Measurements from ENCODE around the gene ZAR1L. TPM values are rescaled to one million over a fixed set of nuclear protein-coding genes. Genes with fewer than 3 reads are reported as not detected.
A peak's percentile ranks its signal among the peaks of the same experiment; 100 is the strongest.

ZAR1L gene, protein sequence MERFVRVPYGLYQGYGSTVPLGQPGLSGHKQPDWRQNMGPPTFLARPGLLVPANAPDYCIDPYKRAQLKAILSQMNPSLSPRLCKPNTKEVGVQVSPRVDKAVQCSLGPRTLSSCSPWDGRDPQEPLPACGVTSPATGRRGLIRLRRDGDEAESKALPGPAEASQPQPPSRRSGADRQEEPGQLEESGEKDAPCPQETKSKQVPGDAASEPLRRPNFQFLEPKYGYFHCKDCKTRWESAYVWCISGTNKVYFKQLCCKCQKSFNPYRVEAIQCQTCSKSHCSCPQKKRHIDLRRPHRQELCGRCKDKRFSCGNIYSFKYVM
- total RNA-seq (2012; rRNA removed) (not detected in 2 replicates), polyA plus RNA-seq (2012; rRNA removed) (not detected in 2 replicates), Bru-seq, nascent RNA (not detected), BruChase-seq, experiment 1, labeled RNA remaining after a 6-hour chase (percentile 7 among the genes with signal in this experiment), BruChase-seq, experiment 2, labeled RNA remaining after a 2-hour chase (percentile 10 among the genes with signal in this experiment)
- polyA plus RNA-seq (2012; cell fraction: cytosol; rRNA removed): not detected in 2 replicates
- polyA plus RNA-seq (2012; cell fraction: nucleus; rRNA removed; ENCODE audit: low replicate concordance): not detected in 2 replicates
- long read RNA-seq: 0 reads

GRCh38 chr13:32315238-32316027, at the start of gene ZAR1L, which contains the start of gene BRCA2:
Gene ZAR1L, minus strand, starts transcription at chr13:32315363. Its CDS starts 3,438 bp downstream, at chr13:32311925.
Gene BRCA2, plus strand, starts transcription at chr13:32315508. Its CDS starts 953 bp downstream, at chr13:32316461.
- POLR2A ChIA-PET (ENCODE audit: unreplicated experiment): interaction anchor here (0.7 kb wide), 1 partner anchor 208 kb away, joined by 6 read pairs; no protein-coding TSS in a partner anchor
- H3K36me3 ChIP-seq (ENCODE audit: control insufficient read depth, insufficient read depth, low read length): no peaks in the 10 kb centered on the region

More at GRCh38 chr13:32315238-32316027, at the start of gene ZAR1L, which contains the start of gene BRCA2:
- TF ChIP-seq CEBPB (IDR thresholded peaks at IDR 0.05; ENCODE audit: low read depth, low read length) (peak; percentile 39; the same call in 1 of the 2 replicates), POLR2A (IDR thresholded peaks at IDR 0.05; ENCODE audit: low read depth, low read length) (peak; percentile 92), FOS (IDR thresholded peaks at IDR 0.05; ENCODE audit: low read depth, low read length) (peak; percentile 18; the same call in 1 of the 2 replicates), MAZ (IDR thresholded peaks at IDR 0.05; ENCODE audit: borderline replicate concordance, low read depth, low read length) (peak; percentile 28; the same call in 1 of the 2 replicates), RCOR1 (IDR thresholded peaks at IDR 0.05; ENCODE audit: insufficient replicate concordance, low read length) (no peak), SMC3 (IDR thresholded peaks at IDR 0.05; ENCODE audit: low read depth, low read length) (no peak), BHLHE40 (IDR thresholded peaks at IDR 0.05; ENCODE audit: low read depth, low read length) (peak; percentile 72; the same call in 1 of the 2 replicates), MXI1 (IDR thresholded peaks at IDR 0.05; ENCODE audit: borderline replicate concordance, low read depth, low read length) (peak; percentile 98)
- TF ChIP-seq, protein P1, sequence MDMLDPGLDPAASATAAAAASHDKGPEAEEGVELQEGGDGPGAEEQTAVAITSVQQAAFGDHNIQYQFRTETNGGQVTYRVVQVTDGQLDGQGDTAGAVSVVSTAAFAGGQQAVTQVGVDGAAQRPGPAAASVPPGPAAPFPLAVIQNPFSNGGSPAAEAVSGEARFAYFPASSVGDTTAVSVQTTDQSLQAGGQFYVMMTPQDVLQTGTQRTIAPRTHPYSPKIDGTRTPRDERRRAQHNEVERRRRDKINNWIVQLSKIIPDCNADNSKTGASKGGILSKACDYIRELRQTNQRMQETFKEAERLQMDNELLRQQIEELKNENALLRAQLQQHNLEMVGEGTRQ (IDR thresholded peaks at IDR 0.05; ENCODE audit: low read depth, low read length): peak; percentile 99
- Histone ChIP-seq H3K9me1 (ENCODE audit: insufficient read depth, low read length) (no peaks in the 10 kb centered on the region), H3K14ac (replicated peaks; ENCODE audit: low read depth, low read length) (peak within 1 kb of the TSS; percentile 100), H3K4me2 (ENCODE audit: low read depth, low read length) (peak within 1 kb of the TSS; percentile 94), H3K79me1 (ENCODE audit: low read depth in 1 of 2, low read length in 2 of 2) (peaks cover 0 to 23% of the 10 kb centered on the region in 2 experiments; a peak in 2 of 4 replicates), H3K4me3 (ENCODE audit: insufficient read depth, low read depth, low read length) (peak within 1 kb of the TSS; percentile 64), H3K27ac (ENCODE audit: insufficient read depth, low read length) (peak within 1 kb of the TSS; percentile 89), H2AFZ (replicated peaks; ENCODE audit: low read length, poor library complexity) (peak within 1 kb of the TSS; percentile 99), H2AK5ac (ENCODE audit: low read depth, low read length) (peak within 1 kb of the TSS; percentile 95), H3K18ac (ENCODE audit: low read depth, low read length) (peak within 1 kb of the TSS; percentile 62), H4K8ac (ENCODE audit: low read depth in 2 of 2, low read length in 2 of 2) (peak within 1 kb of the TSS; percentile 100), H3K4ac (ENCODE audit: low read depth, low read length) (peak within 1 kb of the TSS; percentile 98), H3K56ac (ENCODE audit: extremely low read depth, insufficient read depth, low read length) (peak within 1 kb of the TSS; percentile 88), H2BK15ac (ENCODE audit: low read depth, low read length) (peak within 1 kb of the TSS; percentile 96; the same call in 2 of the 3 replicates), H3K4me1 (ENCODE audit: control insufficient read depth, insufficient read depth, low read length) (peaks cover 3% of the 10 kb centered on the region), H3K23ac (ENCODE audit: low read depth, low read length) (peak within 1 kb of the TSS; percentile 98), H4K20me1 (ENCODE audit: insufficient read depth, low read length) (no peaks in the 10 kb centered on the region), H4K91ac (ENCODE audit: insufficient read depth, low read depth, low read length) (peak within 1 kb of the TSS; percentile 97), H3K27me3 (ENCODE audit: control insufficient read depth, insufficient read depth, low read length) (no peaks in the 10 kb centered on the region), H2BK120ac (ENCODE audit: low read depth, low read length) (peak within 1 kb of the TSS; percentile 86), H4K5ac (ENCODE audit: low read depth, low read length) (peak within 1 kb of the TSS; percentile 96), H2BK5ac (ENCODE audit: low read depth, low read length, poor library complexity, severe bottlenecking) (peak within 1 kb of the TSS; percentile 93), H3K9ac (ENCODE audit: low read depth, low read length) (peak within 1 kb of the TSS; percentile 87), H3K9me3 (ENCODE audit: control insufficient read depth, insufficient read depth, low read length) (no peaks in the 10 kb centered on the region), H2BK20ac (ENCODE audit: low read depth, low read length) (peak within 1 kb of the TSS; percentile 82), H2AK9ac (replicated peaks; ENCODE audit: low read depth, low read length, poor library complexity) (peak within 1 kb of the TSS; percentile 99)
- intact Hi-C loops (cut with micrococcal nuclease) (loop anchor here (5.0 kb wide), 1 partner anchor 222 kb away; the partner anchor contains the start of gene N4BP2L2), dilution Hi-C loops (cut with HindIII; ENCODE audit: low sequenced_read_pairs, unreplicated experiment) (no loop called here), in situ Hi-C loops (cut with MboI; ENCODE audit: low sequenced_read_pairs) (no loop called here)
- ATAC-seq (ENCODE audit: low read depth) (peak; percentile 95), DNase-seq (peak; percentile 87)
- WGBS, 2 experiments (ENCODE audit: extremely low coverage in 2 of 2, insufficient read length in 1 of 2): 0% methylated on average over 9 of the region's 60 CpGs; no CpG with 5 or more reads in 1 of the 2 experiments
- no TSS peak for BruUV-seq (replicated peaks)
- CTCF ChIA-PET: interaction anchor here (0.6 to 1.0 kb wide), 2 partner anchors 147 to 406 kb away, joined by 3 to 6 read pairs; no protein-coding TSS in a partner anchor
